NCI-H748 treated with DMSO at 0.1 percent for 48 hours (cell line): ENCODE results near the gene NDUFA11.
A peak's percentile ranks its signal among the peaks of the same experiment; 100 is the strongest.

Source experiments
- DNase-seq: peaks from one replicate; lab custom pipeline; 2025; lab: John Stamatoyannopoulos, UW

The NDUFA11 gene

DNA sequence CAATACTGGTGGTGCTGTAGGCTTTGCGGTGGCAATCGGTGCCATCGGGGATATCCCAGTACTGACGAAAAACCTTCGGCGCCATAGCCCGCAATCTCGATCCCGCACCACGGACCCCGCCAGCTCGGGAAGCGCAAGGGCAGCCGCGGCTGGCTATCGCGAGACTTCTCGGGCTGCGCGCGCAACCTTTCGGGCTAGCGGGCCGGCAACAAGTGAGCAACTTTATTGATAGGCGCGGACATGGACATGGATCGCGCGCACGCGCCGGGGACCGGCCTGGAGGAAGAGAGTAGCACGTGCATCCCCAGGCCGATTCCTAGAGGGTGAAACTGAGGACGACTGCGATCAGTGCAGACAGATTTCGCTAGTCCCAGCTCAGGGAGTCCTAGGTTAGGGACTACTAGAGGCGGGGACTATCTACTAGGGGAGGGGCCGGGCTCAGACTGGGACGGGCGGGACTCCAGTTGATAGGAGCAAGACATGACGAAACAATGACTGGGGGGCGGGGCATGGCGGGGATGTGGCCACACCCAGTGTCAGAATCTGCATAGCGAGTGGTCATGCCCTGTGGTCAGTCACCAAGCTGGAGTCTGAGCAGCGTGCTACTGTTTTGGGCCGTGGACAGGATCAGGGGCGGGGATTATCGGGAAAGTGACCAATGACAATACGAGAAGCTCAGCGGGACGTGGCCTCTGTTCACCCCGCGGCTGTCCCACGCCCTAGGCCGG is at the start of gene NDUFA11:
NDUFA11 (minus strand) TSS at position 167 of the 728 bp plus-strand sequence; CDS start at position 85, 82 bp downstream.
- peak; percentile 94 for DNase-seq

DNA sequence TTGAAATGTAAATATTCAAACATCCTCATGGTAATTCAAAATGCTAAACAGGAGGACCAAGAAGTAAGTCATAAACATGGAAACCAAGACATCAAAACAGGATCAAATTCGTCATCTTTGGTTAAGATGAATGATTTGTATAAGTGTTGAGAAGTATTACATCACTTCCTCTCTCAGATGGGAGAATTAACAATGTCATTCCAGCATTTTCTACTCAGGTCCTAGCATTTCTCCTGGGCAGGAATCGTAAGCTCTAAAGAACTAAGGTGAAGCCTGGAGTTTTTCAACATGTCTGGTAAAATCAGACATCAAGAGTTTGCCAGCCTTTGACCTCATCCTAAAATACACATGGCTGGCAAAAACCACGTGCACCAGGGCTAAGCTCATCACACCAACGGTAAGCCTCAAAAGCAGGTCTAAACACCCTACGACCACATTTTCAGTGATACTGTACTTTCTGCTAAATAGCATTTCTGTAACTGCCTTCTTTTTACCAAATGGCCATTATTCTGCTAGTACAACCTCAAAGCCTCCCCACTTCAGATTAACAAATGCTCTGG is 49.5 kb upstream of the NDUFA11 start:
- DNase-seq = no peak

GRCh38 chr19:5952193-5953029 is 48.8 kb upstream of the NDUFA11 start:
- no peak for DNase-seq

GRCh38 chr19:5951338-5951861 is 47.8 kb upstream of the NDUFA11 start:
- no peak for DNase-seq

DNA sequence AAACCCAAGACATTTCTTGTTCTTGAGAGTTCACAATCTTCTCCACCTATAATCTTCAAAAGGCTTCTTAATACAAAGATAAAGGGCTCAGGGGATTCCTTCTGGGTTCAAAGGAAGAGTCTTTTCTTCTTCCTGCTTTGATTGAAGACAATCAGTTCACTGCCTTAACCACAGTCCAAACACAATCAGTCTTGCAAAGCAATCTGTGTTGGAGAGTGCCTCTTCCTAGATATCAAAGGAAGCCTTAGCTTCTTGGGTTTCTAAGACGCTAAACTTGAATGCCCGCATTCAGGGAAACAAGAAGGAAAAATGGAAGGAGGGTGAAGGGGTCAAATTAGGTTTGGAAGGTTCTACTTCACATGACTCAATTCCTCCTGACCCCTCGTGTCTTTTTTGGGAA is 47.2 kb upstream of the NDUFA11 start:
- no peak for DNase-seq

DNA sequence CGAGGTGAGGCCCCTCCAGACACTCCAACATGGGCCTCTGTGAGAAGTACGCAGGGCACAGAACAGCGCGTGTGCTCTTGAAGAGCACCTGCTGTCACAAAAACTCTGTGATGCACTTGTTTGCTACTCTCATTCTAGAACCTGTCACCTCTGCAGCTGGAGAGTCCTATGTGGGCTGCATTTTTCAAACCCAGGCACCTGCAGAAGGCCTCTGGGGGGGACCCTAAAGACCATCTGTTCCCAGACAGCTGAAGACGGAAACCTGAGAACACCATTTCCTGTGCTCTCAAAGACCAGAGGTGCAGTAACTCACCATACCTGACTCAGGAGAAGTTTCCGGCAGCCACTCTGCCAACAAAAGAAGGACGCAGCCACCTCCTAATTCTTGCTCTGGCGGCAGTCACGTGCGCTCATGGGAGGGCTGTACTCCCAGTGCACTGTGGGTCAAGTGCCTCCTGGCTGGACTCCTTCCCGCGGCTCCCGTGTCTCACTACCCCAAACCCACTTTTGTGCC is 46.3 kb upstream of the NDUFA11 start:
- no peak for DNase-seq

- no peak for DNase-seq
Measured at GRCh38 chr19:5948752-5949564, 45.4 kb upstream of the NDUFA11 start.

DNA sequence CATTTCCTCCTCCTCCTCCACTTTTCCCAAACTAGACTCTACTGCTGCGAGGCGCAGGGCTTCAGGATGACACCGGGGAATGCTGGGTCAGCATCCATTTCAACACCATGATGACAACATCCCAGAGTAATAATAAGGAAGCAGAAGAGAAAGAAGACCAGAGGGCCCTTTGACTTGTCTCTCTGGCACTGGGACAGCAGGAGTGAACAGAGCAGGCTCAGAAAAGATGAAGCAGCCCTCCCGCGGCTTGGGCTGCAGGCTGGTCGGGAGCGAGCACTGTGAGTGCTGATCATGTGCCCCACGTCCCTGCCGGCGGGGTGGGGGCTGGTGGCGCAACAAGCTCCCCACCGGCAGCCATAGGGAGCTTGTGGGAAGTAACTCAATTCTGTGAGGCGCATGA is 43.8 kb upstream of the NDUFA11 start:
- no peak for DNase-seq

- no peak for DNase-seq
Measured at GRCh38 chr19:5943623-5944022, 40.0 kb upstream of the NDUFA11 start.

DNA sequence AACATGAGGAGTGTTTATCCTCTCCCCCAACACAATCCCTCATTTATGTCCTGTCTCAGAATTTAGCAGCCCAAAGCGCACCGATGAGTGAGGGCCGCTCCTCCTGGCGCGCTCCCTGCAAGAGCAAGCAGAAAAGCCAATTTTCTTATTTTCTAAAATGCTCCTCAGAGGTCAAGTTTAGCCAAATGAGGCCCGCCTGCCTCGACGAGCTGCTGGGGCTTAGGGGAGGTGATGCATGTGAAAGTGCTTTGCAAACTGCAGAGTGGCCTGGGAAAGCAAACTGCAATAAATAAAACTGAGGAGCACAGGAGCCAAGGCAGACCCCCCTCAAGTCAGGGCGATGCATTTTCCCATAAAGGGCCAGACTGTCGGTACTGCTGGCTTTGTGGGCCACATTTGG is 39.5 kb upstream of the NDUFA11 start:
- no peak for DNase-seq

DNA sequence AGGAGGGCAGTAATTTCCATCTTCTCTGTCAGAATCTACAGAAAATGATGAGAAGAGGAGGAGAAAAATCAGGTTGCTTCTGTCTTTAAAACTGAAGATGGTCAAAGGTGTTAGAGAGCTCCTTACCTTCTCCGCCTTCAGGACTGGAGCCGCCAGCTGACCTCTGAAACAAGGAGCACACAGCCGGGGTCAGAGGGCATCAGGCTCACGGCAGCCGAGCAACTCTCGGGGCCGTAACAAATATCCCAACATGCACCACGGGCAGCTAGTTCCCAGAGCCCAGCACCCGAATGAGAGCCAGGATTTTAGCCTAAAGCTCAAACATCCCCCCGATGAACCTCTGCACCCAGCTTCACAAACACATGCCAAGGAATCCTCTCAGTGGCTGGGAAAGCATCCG is 38.1 kb upstream of the NDUFA11 start:
- no peak for DNase-seq

GRCh38 chr19:5940260-5941208 is 36.9 kb upstream of the NDUFA11 start:
- DNase-seq = no peak

GRCh38 chr19:5937550-5937949 is 34.0 kb upstream of the NDUFA11 start:
- DNase-seq = no peak

DNA sequence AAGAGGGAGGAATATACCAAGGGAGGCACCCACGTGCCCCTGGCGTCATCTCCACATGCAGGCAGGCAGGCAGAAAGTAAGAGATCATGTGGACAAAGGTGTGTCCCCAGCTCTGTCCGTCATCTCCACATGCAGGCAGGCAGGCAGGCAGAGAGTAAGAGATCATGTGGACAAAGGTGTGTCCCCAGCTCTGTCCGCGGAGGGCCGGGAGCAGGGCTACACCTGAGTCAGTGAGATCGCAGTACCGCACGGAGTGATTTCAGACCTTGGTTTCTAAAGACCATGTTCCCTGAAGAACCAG is 32.7 kb upstream of the NDUFA11 start:
- no peak for DNase-seq

- no peak for DNase-seq
Measured at GRCh38 chr19:5935473-5936291, 32.1 kb upstream of the NDUFA11 start.

GRCh38 chr19:5934774-5935472 is 31.3 kb upstream of the NDUFA11 start:
- no peak for DNase-seq

DNA sequence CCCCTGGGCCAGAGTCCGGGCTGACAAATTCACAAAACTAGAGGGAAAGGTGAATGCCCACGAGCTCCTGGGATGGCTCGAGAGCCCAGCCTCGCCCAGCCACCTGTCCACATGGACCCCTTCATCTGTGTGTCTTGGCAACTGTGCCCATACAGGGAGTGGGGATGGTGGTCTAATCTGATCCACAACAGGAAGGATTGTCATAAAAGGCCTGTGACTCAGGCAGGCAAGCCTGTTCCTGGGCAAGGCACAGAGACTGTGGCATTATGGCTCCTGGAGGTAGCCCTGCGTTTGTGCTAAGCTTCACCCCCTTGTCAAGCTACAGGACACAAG is 30.4 kb upstream of the NDUFA11 start:
- no peak for DNase-seq

GRCh38 chr19:5933391-5934068 is 29.9 kb upstream of the NDUFA11 start:
- DNase-seq = no peak
